Measurements from ENCODE around the gene TRAF3.

The TRAF3 gene, protein sequence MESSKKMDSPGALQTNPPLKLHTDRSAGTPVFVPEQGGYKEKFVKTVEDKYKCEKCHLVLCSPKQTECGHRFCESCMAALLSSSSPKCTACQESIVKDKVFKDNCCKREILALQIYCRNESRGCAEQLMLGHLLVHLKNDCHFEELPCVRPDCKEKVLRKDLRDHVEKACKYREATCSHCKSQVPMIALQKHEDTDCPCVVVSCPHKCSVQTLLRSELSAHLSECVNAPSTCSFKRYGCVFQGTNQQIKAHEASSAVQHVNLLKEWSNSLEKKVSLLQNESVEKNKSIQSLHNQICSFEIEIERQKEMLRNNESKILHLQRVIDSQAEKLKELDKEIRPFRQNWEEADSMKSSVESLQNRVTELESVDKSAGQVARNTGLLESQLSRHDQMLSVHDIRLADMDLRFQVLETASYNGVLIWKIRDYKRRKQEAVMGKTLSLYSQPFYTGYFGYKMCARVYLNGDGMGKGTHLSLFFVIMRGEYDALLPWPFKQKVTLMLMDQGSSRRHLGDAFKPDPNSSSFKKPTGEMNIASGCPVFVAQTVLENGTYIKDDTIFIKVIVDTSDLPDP

DNA sequence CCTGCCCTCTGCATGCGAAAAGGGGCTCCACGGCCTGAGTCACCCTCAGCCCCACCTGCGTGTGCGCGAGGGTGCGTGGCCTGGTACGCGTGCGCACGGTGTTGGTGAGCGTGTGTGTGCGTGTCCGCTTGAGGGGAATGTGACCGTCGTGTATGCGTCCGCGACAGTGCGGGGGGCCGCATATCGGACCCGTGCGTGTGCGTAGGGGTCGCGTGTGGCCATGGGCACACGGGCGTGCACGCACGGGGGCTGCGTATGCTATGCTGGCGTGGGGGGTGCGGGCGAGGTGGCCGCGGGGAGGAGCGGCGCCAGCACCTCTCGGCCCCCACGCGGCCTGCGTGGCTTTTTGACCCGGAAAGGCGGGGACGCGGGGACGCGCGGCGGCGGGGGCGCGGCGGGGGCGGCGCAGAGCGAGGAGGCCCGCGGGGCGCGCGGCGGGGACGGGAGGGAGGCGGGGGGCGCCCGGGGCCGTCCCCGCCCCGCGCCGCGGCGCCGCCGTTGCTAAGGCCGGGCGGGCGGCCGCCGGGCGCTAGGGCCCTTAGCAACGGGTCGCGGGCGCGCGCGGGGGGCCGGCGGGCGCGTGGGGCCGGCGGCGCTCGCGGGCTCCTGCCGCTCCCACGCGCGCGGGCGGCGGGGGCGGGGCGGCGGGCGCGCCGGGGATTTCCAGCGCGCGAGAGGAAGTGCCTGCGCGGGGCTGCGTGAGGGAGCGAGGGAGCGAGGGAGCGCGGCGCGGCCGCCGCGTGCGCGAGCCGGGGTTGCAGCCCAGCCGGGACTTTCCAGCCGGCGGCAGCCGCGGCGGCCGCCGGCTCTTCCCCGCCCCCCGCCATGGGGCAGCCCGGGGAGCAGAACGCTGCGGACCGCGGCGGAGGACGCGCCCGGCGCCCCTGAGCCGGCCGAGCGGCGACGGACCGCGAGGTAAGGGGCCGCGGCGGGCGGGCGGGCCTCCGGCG lies at the start of gene TRAF3:
TRAF3 (plus strand) TSS at position 689 of the 950 bp plus-strand sequence. CDS start 92,753 bp downstream, outside the sequence.
- peak in 37 of 56 donors; percentile 12 to 82 (median 47) for DNase-seq

DNA sequence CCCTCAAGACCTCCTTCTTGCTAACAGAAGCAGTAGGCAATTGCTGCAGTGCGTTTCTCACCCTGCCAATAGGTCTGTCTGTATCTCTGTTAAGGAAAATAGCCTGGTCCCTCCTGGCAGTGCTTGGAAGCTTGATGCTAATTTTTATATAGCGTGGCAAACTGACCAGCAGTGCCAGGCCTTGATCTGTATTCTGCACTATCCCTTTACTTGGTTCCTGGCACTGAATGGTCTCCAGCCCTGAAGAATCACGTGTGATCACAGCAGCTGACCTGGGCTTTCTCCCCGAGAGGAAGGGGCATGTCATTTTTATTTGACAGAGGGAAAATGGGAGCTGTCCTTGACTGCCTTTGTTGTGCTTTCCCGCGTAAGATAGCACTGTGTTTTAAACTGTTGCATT lies 48.7 kb upstream of the TRAF3 start:
- peak in 24 of 56 donors; percentile 9 to 72 (median 26) for DNase-seq

DNA sequence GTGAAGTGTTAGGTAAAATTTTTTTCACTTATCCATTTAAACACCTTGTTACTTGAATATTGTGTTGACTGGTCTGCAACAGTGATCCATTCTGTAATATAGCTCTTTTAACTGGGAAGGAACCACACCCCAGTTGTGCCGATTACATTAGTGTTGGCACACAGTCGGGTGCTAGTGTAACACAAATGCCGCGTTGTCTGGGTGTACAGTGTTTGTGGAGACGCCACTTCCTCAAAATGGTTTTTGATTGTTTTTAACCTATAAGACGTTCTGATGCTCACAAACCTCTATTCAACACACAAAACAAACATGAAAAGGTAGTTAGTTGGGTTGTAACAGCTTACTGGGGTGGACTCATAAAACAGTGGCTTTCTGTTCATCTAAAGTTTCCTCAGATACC lies 48.0 kb upstream of the TRAF3 start:
- peak in 1 of 56 donors; percentile 15 for DNase-seq

DNA sequence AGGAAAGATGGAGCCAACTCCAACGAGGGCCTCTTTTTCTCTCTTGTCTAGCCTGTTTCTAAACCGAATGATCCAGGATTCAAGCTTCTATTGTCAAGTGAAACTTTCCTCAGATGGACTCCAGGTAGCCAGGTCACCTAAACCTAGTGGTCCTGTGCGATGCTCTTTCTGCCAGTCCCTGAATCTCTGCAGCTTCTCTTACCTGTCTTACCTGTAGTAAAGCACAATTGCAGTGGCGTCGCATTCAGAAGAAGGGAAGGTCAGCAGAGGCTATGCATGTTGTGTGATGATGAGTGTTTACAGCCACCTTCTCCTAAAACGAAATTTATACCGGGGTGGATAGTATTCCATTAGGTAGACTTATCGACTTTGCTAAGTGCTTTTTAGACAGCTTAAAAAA lies 47.4 kb upstream of the TRAF3 start:
- no peak for DNase-seq

DNA sequence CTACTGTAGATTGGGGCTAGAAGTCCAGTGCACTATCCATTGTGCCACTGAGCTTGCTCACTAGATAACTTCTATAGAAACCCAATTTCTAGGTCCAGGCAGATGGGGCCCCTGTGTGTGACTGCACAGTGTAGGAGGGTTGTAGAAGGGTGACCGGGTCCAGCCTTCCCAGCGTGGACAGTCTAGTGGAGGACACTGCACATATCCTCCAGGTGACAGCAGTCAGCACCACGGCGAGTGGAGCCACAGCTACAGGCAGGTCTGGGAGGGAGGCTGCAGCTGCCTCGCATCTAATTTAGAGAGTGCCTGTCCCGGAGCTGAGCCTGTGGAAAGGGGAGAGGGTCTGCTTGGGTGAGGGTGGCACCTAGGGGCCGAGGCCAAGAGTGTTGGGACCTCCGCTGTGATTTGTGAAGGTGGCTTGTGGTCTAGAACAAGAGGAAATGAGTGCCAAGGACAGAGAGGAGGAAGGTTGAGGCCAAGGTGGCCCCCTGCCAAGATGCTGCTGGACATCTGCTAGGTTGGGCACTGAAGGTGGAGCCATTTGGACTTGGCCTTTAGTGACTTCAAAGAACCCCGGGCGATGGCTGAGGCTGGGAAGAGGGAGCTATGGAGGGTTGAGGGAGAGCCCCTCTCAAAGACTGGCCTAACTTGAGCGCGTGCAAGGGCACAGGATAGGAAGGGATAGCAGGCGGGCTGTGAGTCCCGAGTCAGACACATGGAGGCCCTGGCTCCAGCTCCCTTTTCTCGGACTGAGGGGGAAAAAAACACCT lies 46.0 kb upstream of the TRAF3 start:
- DNase-seq = no peak

DNA sequence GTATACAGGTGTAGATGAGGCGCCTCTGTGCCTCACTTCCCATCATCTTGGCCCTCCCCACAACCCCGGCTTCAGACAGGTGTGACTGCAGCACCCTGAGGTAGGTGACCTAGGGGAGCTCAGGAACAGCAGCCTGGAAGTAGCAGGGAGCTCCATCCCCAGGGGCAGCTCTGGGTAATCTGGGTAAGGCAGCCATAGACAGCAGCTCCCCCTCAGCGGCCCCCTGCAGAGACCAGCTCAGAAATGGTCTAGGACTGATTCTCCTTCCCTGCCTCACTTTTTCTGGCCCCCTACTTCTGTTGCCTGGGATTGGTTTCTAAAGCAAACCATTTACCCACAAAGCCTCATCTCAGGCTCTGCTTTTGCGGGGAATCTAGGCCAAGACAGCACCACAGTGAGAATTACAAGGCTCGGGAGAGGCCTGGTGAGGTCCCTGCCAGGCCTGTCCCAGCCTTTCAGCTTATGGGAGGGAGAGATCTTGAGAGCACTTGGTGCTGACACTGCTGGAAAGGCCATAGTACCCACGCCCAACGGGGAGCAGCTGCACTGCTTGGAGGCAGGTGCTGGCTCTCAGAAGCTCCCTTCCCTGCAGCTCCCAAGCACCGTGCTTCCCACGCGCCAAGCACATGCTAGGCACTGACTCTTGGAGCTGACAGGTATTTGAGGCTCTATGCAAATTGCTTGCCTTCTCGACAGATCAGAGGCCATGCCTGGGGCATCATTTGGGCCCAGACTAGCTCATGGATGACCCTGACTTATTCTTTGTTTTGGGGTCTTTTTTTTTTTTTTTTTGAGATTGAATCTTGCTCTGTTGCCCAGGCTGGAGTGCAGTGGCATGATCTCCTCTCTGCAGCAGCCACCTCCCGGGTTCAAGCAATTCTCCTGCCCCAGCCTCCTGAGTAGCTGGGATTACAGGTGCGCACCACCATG lies 45.1 kb upstream of the TRAF3 start:
- no peak for DNase-seq

DNA sequence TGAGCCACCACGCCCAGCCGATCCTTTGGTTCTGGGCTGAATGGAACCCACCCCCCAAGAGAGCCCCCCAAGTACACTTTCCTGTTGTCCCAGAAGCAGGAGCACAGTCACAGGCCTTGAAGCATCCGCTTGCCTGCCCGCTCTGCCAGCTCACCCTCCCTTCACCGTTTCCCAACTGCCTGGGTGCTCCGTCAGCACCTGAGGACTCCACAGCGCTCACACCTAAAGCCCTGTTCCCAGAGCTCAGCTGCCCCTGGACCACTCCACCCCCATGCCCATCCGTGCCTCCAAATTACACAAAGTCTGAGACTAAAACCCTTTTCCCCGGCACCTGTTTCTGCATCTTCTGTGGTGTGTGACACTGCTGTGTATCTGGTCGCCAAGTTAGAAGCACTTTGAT lies 44.3 kb upstream of the TRAF3 start:
- no peak for DNase-seq

DNA sequence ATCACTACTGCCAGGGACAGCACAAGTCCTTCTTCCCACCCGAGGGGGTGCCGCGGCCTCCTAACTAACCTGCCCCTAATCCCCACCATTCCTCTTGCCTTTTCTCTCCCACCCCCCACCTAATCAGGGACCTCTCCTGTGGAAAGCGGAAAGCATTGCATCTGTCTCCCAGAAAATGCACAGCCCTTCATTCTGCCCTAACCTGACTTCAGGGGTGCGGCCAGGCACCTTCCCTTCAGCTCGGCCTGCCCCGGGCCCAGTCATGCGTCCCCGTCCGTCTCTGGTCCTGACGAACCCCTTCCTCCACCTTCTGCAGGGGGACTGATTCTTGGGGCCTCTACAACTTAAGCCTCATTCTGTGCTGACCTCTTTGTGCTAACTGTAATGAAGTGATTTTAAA lies 43.9 kb upstream of the TRAF3 start:
- no peak for DNase-seq

DNA sequence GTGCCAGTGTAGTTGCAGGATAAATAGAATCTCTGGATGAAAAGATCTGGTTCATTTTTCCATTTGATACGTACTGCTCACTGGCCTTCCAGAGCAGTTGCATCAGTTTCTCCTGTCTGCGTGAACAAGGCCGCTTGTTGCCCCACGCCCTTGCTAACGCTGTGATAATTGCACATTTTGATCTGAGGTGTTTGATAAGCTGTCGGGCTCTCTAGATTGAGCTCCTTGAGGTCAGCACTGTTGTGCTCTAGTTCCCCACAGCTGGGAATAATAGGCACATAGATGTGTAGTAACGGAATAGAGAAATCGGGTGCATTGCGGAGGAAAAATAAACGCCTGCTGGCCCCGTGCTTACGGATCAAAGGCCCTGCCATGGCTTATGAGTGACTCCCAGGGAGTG lies 42.8 kb upstream of the TRAF3 start:
- DNase-seq = no peak

DNA sequence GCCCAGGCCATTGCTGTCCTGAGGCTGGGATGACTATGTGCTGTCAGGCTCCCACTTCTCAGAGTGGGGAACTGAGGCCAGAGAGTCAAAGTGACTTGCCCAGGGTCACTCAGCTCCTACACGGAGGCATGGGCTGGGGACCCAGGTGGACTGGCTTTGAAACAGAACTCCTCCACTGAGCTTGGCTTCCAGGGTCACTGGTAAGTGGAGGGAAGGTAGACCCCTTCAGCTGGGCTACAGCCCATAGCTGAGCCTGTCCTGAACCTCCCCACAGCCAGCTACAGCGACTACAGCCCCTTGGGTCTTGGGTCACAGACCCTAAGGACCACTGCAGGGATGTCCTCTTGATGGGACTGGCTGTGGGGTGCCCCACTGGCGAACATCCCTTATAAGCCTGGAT lies 40.3 kb upstream of the TRAF3 start:
- DNase-seq = no peak

DNA sequence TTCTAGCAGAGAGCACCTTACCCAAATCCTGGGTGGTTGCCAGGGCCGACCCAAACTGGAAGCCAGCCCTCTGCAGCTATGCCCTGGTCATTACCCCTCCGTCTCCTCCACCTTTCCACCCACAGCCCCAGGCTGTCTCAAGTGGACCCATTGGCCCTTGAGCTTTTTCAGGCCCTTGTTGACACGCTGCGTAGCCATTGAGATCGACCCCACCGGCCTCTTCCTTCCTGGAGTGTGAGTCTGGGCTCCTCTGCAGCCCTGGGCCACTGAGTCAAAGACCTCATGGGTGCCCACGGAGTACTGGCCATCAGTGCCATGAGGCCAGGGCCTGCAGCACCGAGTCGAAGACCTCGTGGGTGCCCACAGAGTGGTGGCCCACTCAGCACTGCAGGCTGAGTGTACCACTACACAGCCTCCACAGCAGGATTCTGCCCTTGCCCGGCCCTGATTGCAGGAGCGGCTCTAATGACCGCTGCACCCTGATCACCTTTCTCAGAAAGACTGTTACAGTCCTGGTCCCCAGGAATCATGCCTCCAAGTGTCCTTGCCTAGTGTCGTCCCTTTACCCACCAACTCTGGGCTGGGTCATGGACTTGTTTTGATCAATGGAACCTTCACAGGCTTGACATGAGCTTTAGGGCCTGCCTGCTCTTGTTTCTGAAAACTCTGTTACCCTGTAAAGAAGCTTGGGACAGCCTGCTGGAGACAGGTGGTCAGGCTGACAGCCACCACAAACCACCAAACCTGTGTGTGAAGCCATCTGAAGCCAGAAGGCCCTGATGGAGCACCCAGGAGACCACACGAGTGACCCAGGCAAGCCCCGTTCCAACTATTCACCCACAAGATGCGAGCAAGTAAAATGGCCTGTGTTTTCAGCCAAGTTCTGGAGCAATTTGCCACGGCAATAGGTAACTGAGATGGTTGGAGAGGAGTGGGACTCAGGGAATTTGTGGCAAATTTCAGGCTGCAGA lies 39.6 kb upstream of the TRAF3 start:
- no peak for DNase-seq

DNA sequence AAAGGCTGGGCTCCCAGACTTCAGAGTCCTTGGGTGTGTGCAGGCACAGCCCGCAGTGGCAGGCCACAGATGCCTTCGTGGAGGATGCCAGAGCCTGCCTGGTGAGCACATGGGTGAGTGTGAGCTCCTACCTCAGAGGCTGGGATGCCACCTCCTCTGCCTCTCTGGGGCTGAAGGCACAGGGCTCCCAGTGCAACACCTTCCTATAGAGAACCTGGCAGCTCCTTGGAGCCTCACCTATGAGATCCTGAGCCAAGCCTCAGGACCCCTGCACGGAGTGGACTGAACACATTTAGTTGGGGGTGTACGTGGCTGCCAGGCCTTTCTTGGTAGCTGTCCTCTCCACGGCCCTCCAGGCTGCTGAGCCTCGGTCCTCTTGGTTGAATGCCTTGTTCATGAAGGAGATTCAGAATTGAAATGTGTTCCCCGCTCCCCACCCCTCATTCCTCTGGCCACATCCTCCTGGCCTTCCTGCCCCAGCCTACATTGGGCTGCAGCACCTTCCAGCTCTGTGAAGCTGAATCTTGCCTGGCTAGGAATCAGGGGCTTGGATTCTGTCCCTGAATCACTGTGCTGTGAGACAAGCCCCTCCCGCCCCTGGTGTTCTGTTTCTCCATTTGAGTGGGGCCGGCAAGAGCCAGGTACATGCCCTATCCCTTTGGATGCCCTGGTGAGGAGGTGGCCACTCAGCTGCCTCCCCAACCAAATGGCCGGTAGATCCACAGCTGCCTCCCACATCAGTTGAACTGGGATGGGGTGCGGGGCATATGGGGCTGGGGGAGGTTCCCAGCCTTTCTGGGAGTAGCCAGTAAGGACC lies 38.7 kb upstream of the TRAF3 start:
- no peak for DNase-seq

DNA sequence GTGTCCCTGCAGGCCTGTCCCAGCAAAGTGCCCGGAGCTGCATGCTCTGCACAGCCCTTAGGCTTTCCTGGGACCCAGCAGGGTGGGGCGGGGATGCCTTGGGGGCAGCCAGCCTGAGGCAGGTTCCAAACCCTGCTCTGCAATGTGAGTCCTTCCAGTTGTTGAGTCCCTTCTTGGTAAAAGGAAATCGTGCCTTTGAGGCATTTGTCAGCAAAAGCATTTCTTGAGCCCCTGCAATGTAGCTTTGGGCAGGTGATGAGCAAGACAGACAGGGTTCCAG lies 38.1 kb upstream of the TRAF3 start:
- no peak for DNase-seq

DNA sequence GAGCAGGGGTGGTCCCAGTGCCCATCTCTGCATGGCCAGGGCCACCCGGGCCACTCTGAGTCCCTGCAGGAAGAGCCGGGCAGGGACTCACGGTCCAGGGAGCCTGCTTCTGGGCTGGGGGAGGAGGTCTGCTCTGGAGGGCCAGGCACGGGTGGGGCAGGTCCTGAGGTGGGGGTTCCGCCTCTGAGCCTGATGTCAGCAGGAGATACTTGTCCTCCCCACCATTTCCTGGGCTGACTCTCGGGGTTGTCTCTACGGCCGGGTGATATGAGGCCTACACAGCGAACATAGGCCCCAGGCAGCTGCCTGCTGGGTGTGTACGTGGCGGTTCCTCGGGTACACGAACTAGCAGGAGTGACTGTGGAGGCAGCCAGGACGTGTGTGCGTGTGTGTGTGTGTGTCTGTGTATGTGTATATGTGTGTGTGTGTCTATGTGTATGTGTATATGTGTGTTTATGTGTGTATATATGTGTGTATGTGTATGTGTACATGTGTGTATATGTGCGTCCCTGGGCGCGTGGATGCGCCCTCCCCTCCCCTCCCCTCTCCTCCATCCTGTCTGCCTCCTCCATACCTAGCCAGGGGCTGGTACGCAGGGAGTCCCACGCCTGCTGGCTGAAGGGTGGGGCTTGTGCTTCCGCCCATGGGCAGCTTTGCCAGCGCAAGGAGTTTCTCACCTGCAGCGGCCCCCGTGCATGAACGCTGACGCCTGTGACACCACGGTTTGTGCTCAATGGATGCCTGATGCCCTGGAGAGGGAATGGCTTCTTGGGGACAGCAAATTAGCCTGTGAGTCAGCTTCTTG lies 30.4 kb upstream of the TRAF3 start:
- DNase-seq = no peak

DNA sequence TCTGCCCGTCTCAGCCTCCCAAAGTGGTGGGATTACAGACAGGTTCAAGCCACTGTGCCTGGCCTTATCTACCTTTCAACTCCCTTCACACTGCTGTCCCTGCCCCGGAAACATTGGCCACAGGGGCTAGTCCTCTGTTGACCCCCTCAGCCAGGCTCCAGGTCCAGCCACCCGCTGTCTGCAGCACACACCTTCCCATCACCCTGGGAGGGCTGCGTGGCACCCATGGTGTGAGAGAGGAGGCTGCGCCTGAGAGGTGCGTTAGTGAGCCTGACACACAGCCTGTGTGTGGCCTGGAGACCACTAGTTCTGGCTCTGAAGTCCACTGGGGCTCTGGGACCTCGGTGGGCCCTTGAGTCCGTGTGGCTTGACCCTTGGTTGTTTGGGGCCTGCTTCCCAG lies 28.4 kb upstream of the TRAF3 start:
- DNase-seq = no peak

DNA sequence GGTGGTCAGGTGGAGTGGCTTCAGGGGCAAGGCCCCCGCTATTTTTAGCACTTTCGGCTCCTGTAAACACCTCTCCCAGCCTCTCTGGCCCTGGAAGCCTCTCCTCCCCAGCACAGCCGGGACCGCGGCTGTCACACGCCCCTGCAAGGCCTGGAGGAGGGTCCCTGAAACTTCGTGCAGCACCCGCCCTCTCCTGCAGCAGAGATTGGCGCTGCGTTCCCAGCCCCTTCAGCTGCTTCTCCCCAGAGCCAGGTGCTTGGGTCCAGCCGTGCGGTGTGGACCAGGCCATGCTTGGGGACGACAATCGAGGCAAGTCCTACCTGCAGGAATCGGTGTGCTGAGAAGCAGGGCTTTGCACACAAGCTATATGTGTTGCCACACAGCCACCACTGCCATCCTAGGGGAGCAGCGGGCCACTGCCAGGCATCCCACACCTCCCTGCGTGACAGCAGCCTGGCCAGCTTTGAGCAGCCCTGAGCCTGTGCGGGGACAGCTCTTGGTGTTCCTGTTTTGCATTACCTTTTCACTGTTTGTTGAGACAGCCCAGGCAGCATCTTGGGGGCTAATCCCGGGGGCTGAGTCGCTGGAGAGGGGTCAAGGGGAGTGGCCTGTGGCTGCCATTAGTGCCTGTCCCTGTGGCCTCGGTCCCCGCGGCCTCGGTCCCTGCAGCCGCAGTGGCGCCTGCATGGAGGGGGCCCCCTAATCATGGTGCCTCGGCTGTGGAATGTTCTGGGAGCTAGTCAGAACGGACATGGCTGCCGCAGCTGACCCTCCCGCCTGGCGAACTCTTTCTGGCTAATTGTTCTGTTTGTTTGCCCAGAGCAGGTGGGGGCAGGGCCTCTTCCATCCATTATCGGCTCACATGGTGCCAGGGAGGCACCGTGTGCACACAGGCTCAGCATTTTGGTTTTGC lies 27.6 kb upstream of the TRAF3 start:
- DNase-seq = no peak

All from nucleus accumbens (tissue), 56 donors.